ENCODE results near the gene GRAMD1A. TPM values are rescaled to one million over a fixed set of nuclear protein-coding genes. Genes with fewer than 3 reads are reported as not detected.
"Not testable (repeated sequence)": the region's sequence is repeated elsewhere in the genome, so short reads cannot be mapped to it uniquely, and the experiment has no call there.

Gene GRAMD1A
- total RNA-seq, 4 donors from 2014 or later, result 14.2 to 32.1 (median 21.6) TPM

DNA sequence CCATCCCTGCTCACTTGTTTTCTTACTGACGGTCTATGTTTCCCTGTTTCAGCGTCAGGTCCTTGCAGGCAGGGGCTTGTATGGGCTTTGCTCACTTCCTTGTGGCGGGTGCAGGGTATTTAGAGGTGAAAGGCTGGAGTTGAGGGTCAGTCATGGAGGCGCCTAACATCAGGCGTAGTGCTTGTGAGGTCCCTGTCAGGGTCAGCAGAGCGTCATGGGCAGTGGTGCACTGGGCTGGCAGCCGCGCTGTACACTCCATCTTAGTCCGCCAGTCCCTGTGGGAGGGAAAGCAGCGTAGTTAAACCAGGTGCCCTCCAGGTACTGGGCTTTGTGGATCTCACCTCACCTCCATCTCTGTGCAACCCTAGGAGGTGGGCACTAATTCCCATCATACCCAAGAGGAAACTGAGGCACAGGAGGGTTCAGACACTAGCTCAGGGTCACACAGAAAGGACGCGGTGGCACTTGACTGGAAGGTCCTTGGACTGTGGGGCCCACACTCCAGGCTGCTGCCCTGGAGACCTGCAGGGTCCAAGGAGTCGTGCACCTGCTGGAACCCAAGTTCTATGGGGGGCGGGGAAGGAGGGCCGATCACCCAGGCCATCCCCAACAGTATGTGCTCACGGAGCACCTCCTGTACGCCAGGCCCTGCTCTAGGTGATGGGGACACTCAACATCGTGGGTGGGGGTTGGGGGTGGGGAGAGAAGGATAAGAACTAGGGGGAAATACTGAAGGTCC is 4.6 kb downstream of the GRAMD1A start:
- Histone ChIP-seq H3K4me3 (no peak overlapping the region), H3K27ac (peak overlapping the region in 2 of 4 donors; percentile 95 to 97), H3K36me3 (no peaks in the 10 kb centered on the region), H3K27me3 (no peaks in the 10 kb centered on the region), H3K4me1 (peaks cover 6 to 67% (median 54%) of the 10 kb centered on the region in 4 donors), H3K9me3 (no peaks in the 10 kb centered on the region)
- TF ChIP-seq, protein P1, sequence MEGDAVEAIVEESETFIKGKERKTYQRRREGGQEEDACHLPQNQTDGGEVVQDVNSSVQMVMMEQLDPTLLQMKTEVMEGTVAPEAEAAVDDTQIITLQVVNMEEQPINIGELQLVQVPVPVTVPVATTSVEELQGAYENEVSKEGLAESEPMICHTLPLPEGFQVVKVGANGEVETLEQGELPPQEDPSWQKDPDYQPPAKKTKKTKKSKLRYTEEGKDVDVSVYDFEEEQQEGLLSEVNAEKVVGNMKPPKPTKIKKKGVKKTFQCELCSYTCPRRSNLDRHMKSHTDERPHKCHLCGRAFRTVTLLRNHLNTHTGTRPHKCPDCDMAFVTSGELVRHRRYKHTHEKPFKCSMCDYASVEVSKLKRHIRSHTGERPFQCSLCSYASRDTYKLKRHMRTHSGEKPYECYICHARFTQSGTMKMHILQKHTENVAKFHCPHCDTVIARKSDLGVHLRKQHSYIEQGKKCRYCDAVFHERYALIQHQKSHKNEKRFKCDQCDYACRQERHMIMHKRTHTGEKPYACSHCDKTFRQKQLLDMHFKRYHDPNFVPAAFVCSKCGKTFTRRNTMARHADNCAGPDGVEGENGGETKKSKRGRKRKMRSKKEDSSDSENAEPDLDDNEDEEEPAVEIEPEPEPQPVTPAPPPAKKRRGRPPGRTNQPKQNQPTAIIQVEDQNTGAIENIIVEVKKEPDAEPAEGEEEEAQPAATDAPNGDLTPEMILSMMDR (IDR thresholded peaks at IDR 0.05), result no peak
- TF ChIP-seq POLR2AphosphoS5 (IDR thresholded peaks at IDR 0.05) (no peak), EP300 (IDR thresholded peaks at IDR 0.05; ENCODE audit: low read depth) (no peak), POLR2A (IDR thresholded peaks at IDR 0.05) (no peak)
- intact Hi-C loops (cut with DNase I; ENCODE audit: low total_unique reads), result no loop called here
- WGBS, 2 donors (ENCODE audit: low coverage in 1 of 2), result 83% methylated on average over 18 of the region's 18 CpGs; no CpG with 5 or more reads in 1 of the 2 donors
- DNase-seq, result no peak
- in situ Hi-C loops (cut with MboI; ENCODE audit: low pct_ligation_motif_present in 1 of 4, low pct_unique_long_range_greater_than_20kb in 1 of 4, low sequenced_read_pairs in 3 of 4), result no loop called here

DNA sequence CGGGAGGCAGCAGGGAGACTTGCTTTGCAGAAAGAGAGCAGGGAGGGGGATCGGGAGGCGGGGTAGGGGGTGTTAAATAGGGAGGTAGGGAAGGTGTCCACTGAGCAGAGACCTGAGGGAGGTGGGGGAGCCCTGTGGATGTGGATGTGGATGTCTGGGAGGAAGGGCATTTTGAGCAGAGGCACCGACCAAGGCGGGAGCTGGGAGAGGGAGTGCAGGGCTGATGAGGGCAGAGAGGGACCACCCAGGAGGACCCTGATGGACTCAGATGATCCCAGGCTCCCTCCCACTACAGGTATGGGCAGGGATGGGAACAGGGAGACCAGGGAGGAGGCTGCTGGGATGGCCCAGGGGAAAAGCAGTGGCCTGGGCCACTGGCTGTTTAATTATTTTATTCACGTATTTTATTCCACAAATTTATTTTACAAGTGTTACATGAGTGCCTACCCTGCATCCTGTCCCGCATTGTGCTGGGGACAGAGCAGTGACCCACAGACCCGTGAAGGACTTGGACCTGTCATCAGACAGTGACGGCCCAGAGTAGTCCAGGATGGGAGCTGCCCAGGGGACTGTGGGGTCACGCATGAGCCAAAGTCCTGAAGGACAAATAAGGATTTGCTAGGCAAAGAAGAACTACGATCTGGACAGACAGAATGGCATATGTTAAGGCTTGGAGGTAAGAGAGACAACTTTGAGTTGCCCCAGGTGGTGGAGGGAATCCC is 5.3 kb downstream of the GRAMD1A start:
- Histone ChIP-seq H3K4me3 (no peak overlapping the region), H3K4me1 (peaks cover 6 to 65% (median 51%) of the 10 kb centered on the region in 4 donors), H3K27me3 (no peaks in the 10 kb centered on the region), H3K36me3 (no peaks in the 10 kb centered on the region), H3K9me3 (no peaks in the 10 kb centered on the region), H3K27ac (peak overlapping the region; percentile 51 to 95 (median 70))
- intact Hi-C loops (cut with DNase I; ENCODE audit: low total_unique reads) (no loop called here), in situ Hi-C loops (cut with MboI; ENCODE audit: low pct_ligation_motif_present in 1 of 4, low pct_unique_long_range_greater_than_20kb in 1 of 4, low sequenced_read_pairs in 3 of 4) (no loop called here)
- TF ChIP-seq, protein P1 (IDR thresholded peaks at IDR 0.05), result no peak
- no peak for TF ChIP-seq POLR2AphosphoS5 (IDR thresholded peaks at IDR 0.05)
- no peak for TF ChIP-seq POLR2A (IDR thresholded peaks at IDR 0.05)
- no peak for TF ChIP-seq EP300 (IDR thresholded peaks at IDR 0.05; ENCODE audit: low read depth)
- no peak for DNase-seq
- WGBS, 2 donors (ENCODE audit: low coverage in 1 of 2), result 67 to 82% methylated on average over 6 to 11 of the region's 11 CpGs

DNA sequence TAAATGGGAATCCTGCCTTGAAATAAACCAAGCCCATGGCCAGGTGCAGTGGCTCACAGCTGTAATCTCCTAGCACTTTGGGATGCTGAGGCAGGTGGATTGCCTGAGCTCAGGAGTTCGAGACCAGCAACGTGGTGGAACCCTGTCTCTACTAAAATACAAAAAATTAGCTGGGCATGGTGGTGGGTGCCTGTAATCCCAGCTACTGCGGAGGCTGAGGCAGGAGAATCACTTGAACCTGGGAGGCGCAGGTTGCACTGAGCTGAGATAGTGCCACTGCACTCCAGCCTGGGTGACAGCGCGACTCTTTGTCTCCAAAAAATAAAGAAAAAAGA is 5.9 kb downstream of the GRAMD1A start:
- H3K27me3 ChIP-seq; H3K4me3 ChIP-seq; DNase-seq; H3K36me3 ChIP-seq; H3K9me3 ChIP-seq; intact Hi-C loops (cut with DNase I; ENCODE audit: low total_unique reads); in situ Hi-C loops (cut with MboI; ENCODE audit: low pct_ligation_motif_present in 1 of 4, low pct_unique_long_range_greater_than_20kb in 1 of 4, low sequenced_read_pairs in 3 of 4): not testable (repeated sequence)
- Histone ChIP-seq H3K4me1 (peaks cover 6 to 63% (median 49%) of the 10 kb centered on the region in 4 donors), H3K27ac (peak overlapping the region; percentile 51 to 95 (median 70))
- WGBS, 2 donors (ENCODE audit: low coverage in 1 of 2), result 42 to 73% methylated on average over 3 to 6 of the region's 6 CpGs

DNA sequence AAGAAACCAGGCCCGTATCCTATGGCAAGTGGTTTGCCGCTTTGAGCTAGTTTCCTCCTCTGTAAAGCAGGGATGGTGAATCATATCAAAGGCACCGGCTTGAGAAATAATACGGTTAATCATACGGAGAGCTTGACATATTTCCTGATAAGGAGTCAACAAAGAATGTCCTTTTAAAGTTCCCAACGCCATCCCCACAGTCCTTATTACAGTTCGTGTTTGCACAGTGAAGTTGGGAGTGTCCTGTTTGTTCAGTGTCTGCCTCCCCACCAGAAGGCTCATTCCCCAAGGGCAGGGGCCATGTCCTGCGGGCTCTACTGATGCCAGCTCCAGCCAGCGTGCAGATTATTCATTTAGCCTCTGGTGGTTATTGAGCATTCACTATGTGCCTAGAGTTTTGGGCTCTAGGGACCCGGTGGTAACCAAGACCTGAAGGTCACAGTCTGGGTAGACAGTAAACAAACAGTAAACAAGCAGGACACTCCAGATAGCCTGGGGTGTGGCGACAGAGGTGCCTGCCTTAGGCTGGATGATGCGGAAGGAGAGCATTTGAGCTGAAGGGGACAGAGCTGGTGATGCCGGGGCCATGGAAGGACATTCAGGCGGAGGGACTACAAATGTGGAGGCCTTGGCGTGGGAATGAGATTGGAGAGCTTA is 6.3 kb downstream of the GRAMD1A start:
- no peaks in the 10 kb centered on the region for H3K36me3 ChIP-seq
- peaks cover 6 to 59% (median 47%) of the 10 kb centered on the region in 4 donors for H3K4me1 ChIP-seq
- in situ Hi-C loops (cut with MboI; ENCODE audit: low pct_ligation_motif_present in 1 of 4, low pct_unique_long_range_greater_than_20kb in 1 of 4, low sequenced_read_pairs in 3 of 4), result no loop called here
- intact Hi-C loops (cut with DNase I; ENCODE audit: low total_unique reads), result no loop called here
- H3K27me3 ChIP-seq, result no peaks in the 10 kb centered on the region
- H3K9me3 ChIP-seq, result no peaks in the 10 kb centered on the region
- H3K4me3 ChIP-seq, result no peak overlapping the region
- H3K27ac ChIP-seq, result peak overlapping the region; percentile 55 to 95 (median 70)
- WGBS, 2 donors (ENCODE audit: low coverage in 1 of 2), result 40 to 55% methylated on average over 2 to 15 of the region's 15 CpGs
- TF ChIP-seq POLR2AphosphoS5 (IDR thresholded peaks at IDR 0.05) (peak in 2 of 3 donors; percentile 55 to 56), EP300 (IDR thresholded peaks at IDR 0.05; ENCODE audit: low read depth) (peak; percentile 26), POLR2A (IDR thresholded peaks at IDR 0.05) (peak; percentile 28)
- TF ChIP-seq, protein P1 (IDR thresholded peaks at IDR 0.05), result no peak
- peak; percentile 71 for DNase-seq

Measured in transverse colon (tissue), 4 donors.